ENCODE measurements around the gene PTTG1. TPM values are rescaled to one million over a fixed set of nuclear protein-coding genes. Genes with fewer than 3 reads are reported as not detected.

Gene PTTG1
- total and polyA plus RNA-seq, 2 of the 4 experiments (the other 2 are of a cell fraction) = 98.6 to 118 TPM

- POLR2A ChIA-PET (ENCODE audit: unreplicated experiment) = no interaction called here
- dilution Hi-C loops (cut with HindIII; ENCODE audit: low sequenced_read_pairs, unreplicated experiment) (no loop called here), intact Hi-C loops (cut with micrococcal nuclease) (no loop called here), in situ Hi-C loops (cut with MboI; ENCODE audit: low sequenced_read_pairs) (no loop called here)
- Histone ChIP-seq H3K4me3 (ENCODE audit: insufficient read depth, low read depth, low read length) (no peak overlapping the region), H3K27me3 (ENCODE audit: control insufficient read depth, insufficient read depth, low read length) (peaks cover 15% of the 10 kb centered on the region), H3K27ac (ENCODE audit: insufficient read depth, low read length) (no peak overlapping the region), H3K4me2 (ENCODE audit: low read depth, low read length) (no peak overlapping the region), H2BK20ac (ENCODE audit: low read depth, low read length) (no peak overlapping the region), H2AK9ac (replicated peaks; ENCODE audit: low read depth, low read length, poor library complexity) (no peak overlapping the region), H3K14ac (replicated peaks; ENCODE audit: low read depth, low read length) (no peak overlapping the region), H3K9ac (ENCODE audit: low read depth, low read length) (no peak overlapping the region), H3K18ac (ENCODE audit: low read depth, low read length) (no peak overlapping the region), H4K20me1 (ENCODE audit: insufficient read depth, low read length) (no peaks in the 10 kb centered on the region), H2BK120ac (ENCODE audit: low read depth, low read length) (no peak overlapping the region), H3K4ac (ENCODE audit: low read depth, low read length) (no peak overlapping the region), H2BK15ac (ENCODE audit: low read depth, low read length) (no peak overlapping the region), H3K23ac (ENCODE audit: low read depth, low read length) (no peak overlapping the region), H4K5ac (ENCODE audit: low read depth, low read length) (no peak overlapping the region), H3K4me1 (ENCODE audit: control insufficient read depth, insufficient read depth, low read length) (peaks cover 1% of the 10 kb centered on the region; the same call in 1 of the 2 replicates), H3K79me1 (ENCODE audit: low read depth in 1 of 2, low read length in 2 of 2) (no peaks in the 10 kb centered on the region), H3K56ac (ENCODE audit: extremely low read depth, insufficient read depth, low read length) (no peak overlapping the region), H2BK5ac (ENCODE audit: low read depth, low read length, poor library complexity, severe bottlenecking) (no peak overlapping the region), H3K9me3 (ENCODE audit: control insufficient read depth, insufficient read depth, low read length) (no peaks in the 10 kb centered on the region), H2AFZ (replicated peaks; ENCODE audit: low read length, poor library complexity) (no peak overlapping the region), H2AK5ac (ENCODE audit: low read depth, low read length) (no peak overlapping the region), H3K9me1 (ENCODE audit: insufficient read depth, low read length) (no peaks in the 10 kb centered on the region), H4K8ac (ENCODE audit: low read depth in 2 of 2, low read length in 2 of 2) (no peak overlapping the region), H4K91ac (ENCODE audit: insufficient read depth, low read depth, low read length) (no peak overlapping the region), H3K36me3 (ENCODE audit: control insufficient read depth, insufficient read depth, low read length) (no peaks in the 10 kb centered on the region)
- WGBS, 2 experiments (ENCODE audit: extremely low coverage in 2 of 2, insufficient read length in 1 of 2) = no CpG with 5 or more reads among the region's 4 CpGs
- no peak for TF ChIP-seq RCOR1 (IDR thresholded peaks at IDR 0.05; ENCODE audit: insufficient replicate concordance, low read length)
- TF ChIP-seq USF2 (IDR thresholded peaks at IDR 0.05; ENCODE audit: low read depth, low read length) = no peak
- no peak for TF ChIP-seq CEBPB (IDR thresholded peaks at IDR 0.05; ENCODE audit: low read depth, low read length)
- TF ChIP-seq MXI1 (IDR thresholded peaks at IDR 0.05; ENCODE audit: borderline replicate concordance, low read depth, low read length) = no peak
- no peak for TF ChIP-seq MAZ (IDR thresholded peaks at IDR 0.05; ENCODE audit: borderline replicate concordance, low read depth, low read length)
- TF ChIP-seq SMC3 (IDR thresholded peaks at IDR 0.05; ENCODE audit: low read depth, low read length) = no peak
- no peak for ATAC-seq (ENCODE audit: low read depth)
- no TSS peak for BruUV-seq (replicated peaks)
- CTCF ChIA-PET = no interaction called here
- DNase-seq = no peak
Measured at GRCh38 chr5:160455600-160455999, 33.9 kb downstream of the PTTG1 start.

Measured in IMR-90 (cell line).